ENCODE measurements around the gene CTTNBP2.

CTTNBP2 gene

GRCh38 chr7:117896339-117896738 is 23.1 kb upstream of the CTTNBP2 start:
- Histone ChIP-seq H2BK15ac (ENCODE audit: low read depth, poor library complexity, severe bottlenecking) (no peak overlapping the region), H3K27me3 (ENCODE audit: control insufficient read depth in 1 of 2, insufficient read depth in 1 of 2, low read length in 2 of 2) (peaks cover 0 to 7% of the 10 kb centered on the region in 2 experiments), H3K9me3 (ENCODE audit: control insufficient read depth, low read length) (no peaks in the 10 kb centered on the region), H3K4me3 (ENCODE audit: insufficient read depth in 1 of 2, low read depth in 1 of 2, low read length in 2 of 2) (no peak overlapping the region), H2BK5ac (ENCODE audit: low read depth, low read length, poor library complexity, severe bottlenecking) (no peak overlapping the region), H2AFZ (ENCODE audit: low read depth, low read length) (no peak overlapping the region), H3K27ac (ENCODE audit: low read length, poor library complexity, severe bottlenecking) (no peak overlapping the region), H3K4ac (ENCODE audit: low read depth in 1 of 2, low read length in 2 of 2) (no peak overlapping the region), H3K36me3 (ENCODE audit: control insufficient read depth in 1 of 2, insufficient read depth in 2 of 2, low read depth in 1 of 2, low read length in 2 of 2) (no peaks in the 10 kb centered on the region), H4K8ac (ENCODE audit: low read length) (no peak overlapping the region), H3K79me1 (replicated peaks; ENCODE audit: low read length, poor library complexity, severe bottlenecking) (no peaks in the 10 kb centered on the region), H3K14ac (ENCODE audit: low read length in 2 of 2) (no peak overlapping the region), H3K18ac (ENCODE audit: low read depth in 1 of 2, low read length in 2 of 2) (no peak overlapping the region), H3K23ac (ENCODE audit: low read length in 2 of 2) (no peak overlapping the region), H2AK5ac (ENCODE audit: low read length, severe bottlenecking) (no peak overlapping the region), H2BK12ac (ENCODE audit: low read length in 2 of 2) (no peak overlapping the region), H2BK120ac (ENCODE audit: low read depth, low read length) (no peak overlapping the region), H3K4me2 (ENCODE audit: low read length, poor library complexity, severe bottlenecking) (no peak overlapping the region), H4K91ac (ENCODE audit: low read length) (no peak overlapping the region), H3K9ac (ENCODE audit: low read length) (no peak overlapping the region), H3K4me1 (ENCODE audit: control insufficient read depth, insufficient read depth, low read depth, low read length) (no peaks in the 10 kb centered on the region)
- DNase-seq: no peak

- H3K4me2 ChIP-seq (ENCODE audit: low read length, poor library complexity, severe bottlenecking): no peak overlapping the region
- no peak overlapping the region for H4K91ac ChIP-seq (ENCODE audit: low read length)
- H3K79me1 ChIP-seq (replicated peaks; ENCODE audit: low read length, poor library complexity, severe bottlenecking): no peaks in the 10 kb centered on the region
- no peak overlapping the region for H3K18ac ChIP-seq (ENCODE audit: low read depth in 1 of 2, low read length in 2 of 2)
- H2BK15ac ChIP-seq (ENCODE audit: low read depth, poor library complexity, severe bottlenecking): no peak overlapping the region
- no peak overlapping the region for H2BK5ac ChIP-seq (ENCODE audit: low read depth, low read length, poor library complexity, severe bottlenecking)
- no peak overlapping the region for H3K9ac ChIP-seq (ENCODE audit: low read length)
- H3K4ac ChIP-seq (ENCODE audit: low read depth in 1 of 2, low read length in 2 of 2): no peak overlapping the region
- no peak overlapping the region for H3K4me3 ChIP-seq (ENCODE audit: insufficient read depth in 1 of 2, low read depth in 1 of 2, low read length in 2 of 2)
- H2BK12ac ChIP-seq (ENCODE audit: low read length in 2 of 2): no peak overlapping the region
- no peak for DNase-seq
- no peak overlapping the region for H3K23ac ChIP-seq (ENCODE audit: low read length in 2 of 2)
- no peak overlapping the region for H2AFZ ChIP-seq (ENCODE audit: low read depth, low read length)
- no peaks in the 10 kb centered on the region for H3K9me3 ChIP-seq (ENCODE audit: control insufficient read depth, low read length)
- H2AK5ac ChIP-seq (ENCODE audit: low read length, severe bottlenecking): no peak overlapping the region
- H3K36me3 ChIP-seq (ENCODE audit: control insufficient read depth in 1 of 2, insufficient read depth in 2 of 2, low read depth in 1 of 2, low read length in 2 of 2): no peaks in the 10 kb centered on the region
- 92% methylated on average over 1 of the region's 3 CpGs for WGBS
- H3K14ac ChIP-seq (ENCODE audit: low read length in 2 of 2): no peak overlapping the region
- H3K4me1 ChIP-seq (ENCODE audit: control insufficient read depth, insufficient read depth, low read depth, low read length): no peaks in the 10 kb centered on the region
- H4K8ac ChIP-seq (ENCODE audit: low read length): no peak overlapping the region
- H3K27ac ChIP-seq (ENCODE audit: low read length, poor library complexity, severe bottlenecking): no peak overlapping the region
- peaks cover 0 to 7% of the 10 kb centered on the region in 2 experiments for H3K27me3 ChIP-seq (ENCODE audit: control insufficient read depth in 1 of 2, insufficient read depth in 1 of 2, low read length in 2 of 2)
- H2BK120ac ChIP-seq (ENCODE audit: low read depth, low read length): no peak overlapping the region
These were observed 22.0 kb upstream of the CTTNBP2 start for GRCh38 chr7:117895276-117895675.

- Histone ChIP-seq H2BK12ac (ENCODE audit: low read length in 2 of 2) (no peak overlapping the region), H4K8ac (ENCODE audit: low read length) (no peak overlapping the region), H3K18ac (ENCODE audit: low read depth in 1 of 2, low read length in 2 of 2) (no peak overlapping the region), H3K4me3 (ENCODE audit: insufficient read depth in 1 of 2, low read depth in 1 of 2, low read length in 2 of 2) (no peak overlapping the region), H3K9me3 (ENCODE audit: control insufficient read depth, low read length) (no peaks in the 10 kb centered on the region), H3K36me3 (ENCODE audit: control insufficient read depth in 1 of 2, insufficient read depth in 2 of 2, low read depth in 1 of 2, low read length in 2 of 2) (no peaks in the 10 kb centered on the region), H4K91ac (ENCODE audit: low read length) (no peak overlapping the region), H2BK120ac (ENCODE audit: low read depth, low read length) (no peak overlapping the region), H3K27ac (ENCODE audit: low read length, poor library complexity, severe bottlenecking) (no peak overlapping the region), H3K23ac (ENCODE audit: low read length in 2 of 2) (no peak overlapping the region), H2AFZ (ENCODE audit: low read depth, low read length) (no peak overlapping the region), H3K4ac (ENCODE audit: low read depth in 1 of 2, low read length in 2 of 2) (no peak overlapping the region), H2BK5ac (ENCODE audit: low read depth, low read length, poor library complexity, severe bottlenecking) (no peak overlapping the region), H3K79me1 (replicated peaks; ENCODE audit: low read length, poor library complexity, severe bottlenecking) (no peaks in the 10 kb centered on the region), H3K27me3 (ENCODE audit: control insufficient read depth in 1 of 2, insufficient read depth in 1 of 2, low read length in 2 of 2) (peaks cover 0 to 3% of the 10 kb centered on the region in 2 experiments), H3K4me2 (ENCODE audit: low read length, poor library complexity, severe bottlenecking) (no peak overlapping the region), H2BK15ac (ENCODE audit: low read depth, poor library complexity, severe bottlenecking) (no peak overlapping the region), H3K9ac (ENCODE audit: low read length) (no peak overlapping the region), H3K4me1 (ENCODE audit: control insufficient read depth, insufficient read depth, low read depth, low read length) (no peaks in the 10 kb centered on the region), H3K14ac (ENCODE audit: low read length in 2 of 2) (no peak overlapping the region), H2AK5ac (ENCODE audit: low read length, severe bottlenecking) (no peak overlapping the region)
- DNase-seq: no peak
- WGBS: no CpG with 5 or more reads among the region's 1 CpG
These were observed 20.8 kb upstream of the CTTNBP2 start for GRCh38 chr7:117894037-117894436.

- Histone ChIP-seq H2BK12ac (ENCODE audit: low read length in 2 of 2) (no peak overlapping the region), H2AK5ac (ENCODE audit: low read length, severe bottlenecking) (no peak overlapping the region), H2BK15ac (ENCODE audit: low read depth, poor library complexity, severe bottlenecking) (no peak overlapping the region), H3K4ac (ENCODE audit: low read depth in 1 of 2, low read length in 2 of 2) (no peak overlapping the region), H2BK120ac (ENCODE audit: low read depth, low read length) (no peak overlapping the region), H3K27ac (ENCODE audit: low read length, poor library complexity, severe bottlenecking) (no peak overlapping the region), H3K4me1 (ENCODE audit: control insufficient read depth, insufficient read depth, low read depth, low read length) (no peaks in the 10 kb centered on the region), H3K4me3 (ENCODE audit: insufficient read depth in 1 of 2, low read depth in 1 of 2, low read length in 2 of 2) (no peak overlapping the region), H3K27me3 (ENCODE audit: control insufficient read depth in 1 of 2, insufficient read depth in 1 of 2, low read length in 2 of 2) (no peaks in the 10 kb centered on the region), H3K23ac (ENCODE audit: low read length in 2 of 2) (no peak overlapping the region), H3K9ac (ENCODE audit: low read length) (no peak overlapping the region), H3K9me3 (ENCODE audit: control insufficient read depth, low read length) (no peaks in the 10 kb centered on the region), H4K8ac (ENCODE audit: low read length) (no peak overlapping the region), H3K4me2 (ENCODE audit: low read length, poor library complexity, severe bottlenecking) (no peak overlapping the region), H3K36me3 (ENCODE audit: control insufficient read depth in 1 of 2, insufficient read depth in 2 of 2, low read depth in 1 of 2, low read length in 2 of 2) (no peaks in the 10 kb centered on the region), H3K79me1 (replicated peaks; ENCODE audit: low read length, poor library complexity, severe bottlenecking) (no peaks in the 10 kb centered on the region), H4K91ac (ENCODE audit: low read length) (no peak overlapping the region), H2BK5ac (ENCODE audit: low read depth, low read length, poor library complexity, severe bottlenecking) (no peak overlapping the region), H2AFZ (ENCODE audit: low read depth, low read length) (no peak overlapping the region), H3K14ac (ENCODE audit: low read length in 2 of 2) (no peak overlapping the region), H3K18ac (ENCODE audit: low read depth in 1 of 2, low read length in 2 of 2) (no peak overlapping the region)
- WGBS: 90% methylated on average over 2 of the region's 2 CpGs
- DNase-seq: no peak
These were observed 19.6 kb upstream of the CTTNBP2 start for GRCh38 chr7:117892821-117893220.
